Stimulated activated naive CD8-positive, alpha-beta T cell treated with anti-CD3 and anti-CD28 coated beads, Interleukin-15, amount 100 ng/mL, for 72 hours (primary cell): Measurements from ENCODE around the gene VSTM2L.

Experiments used
- ATAC-seq: fragments of 150-1000 bp; cut with Tn5 transposase; 2 replicates; pipeline ENCODE4 v1.10.0; 2021; ENCODE audit warnings: mild to moderate bottlenecking, moderate library complexity
- DNase-seq, 2 donors: peaks; one replicate each; pipeline ENCODE4 v3.0.0; 2021 to 2022
- H3K27ac Mint-ChIP-seq, 2 donors: one replicate each; pipeline ENCODE4 v1.8.0; 2022; ENCODE audit warnings: mild to moderate bottlenecking in 2 of 2, mixed read lengths in 2 of 2, moderate library complexity in 2 of 2
- H3K27me3 Mint-ChIP-seq: one replicate; pipeline ENCODE4 v1.8.0; 2022; ENCODE audit warnings: mixed read lengths
- H3K4me1 Mint-ChIP-seq: one replicate; pipeline ENCODE4 v1.8.0; 2022; ENCODE audit warnings: mild to moderate bottlenecking, mixed read lengths
- H3K4me3 Mint-ChIP-seq, 2 donors: one replicate each; pipeline ENCODE4 v1.8.0; 2022; ENCODE audit warnings: mild to moderate bottlenecking in 2 of 2, mixed read lengths in 2 of 2, moderate library complexity in 1 of 2
- H3K9me3 Mint-ChIP-seq, 2 donors: one replicate each; pipeline ENCODE4 v1.8.0; 2022; ENCODE audit warnings: mixed read lengths in 2 of 2

The VSTM2L gene

DNA sequence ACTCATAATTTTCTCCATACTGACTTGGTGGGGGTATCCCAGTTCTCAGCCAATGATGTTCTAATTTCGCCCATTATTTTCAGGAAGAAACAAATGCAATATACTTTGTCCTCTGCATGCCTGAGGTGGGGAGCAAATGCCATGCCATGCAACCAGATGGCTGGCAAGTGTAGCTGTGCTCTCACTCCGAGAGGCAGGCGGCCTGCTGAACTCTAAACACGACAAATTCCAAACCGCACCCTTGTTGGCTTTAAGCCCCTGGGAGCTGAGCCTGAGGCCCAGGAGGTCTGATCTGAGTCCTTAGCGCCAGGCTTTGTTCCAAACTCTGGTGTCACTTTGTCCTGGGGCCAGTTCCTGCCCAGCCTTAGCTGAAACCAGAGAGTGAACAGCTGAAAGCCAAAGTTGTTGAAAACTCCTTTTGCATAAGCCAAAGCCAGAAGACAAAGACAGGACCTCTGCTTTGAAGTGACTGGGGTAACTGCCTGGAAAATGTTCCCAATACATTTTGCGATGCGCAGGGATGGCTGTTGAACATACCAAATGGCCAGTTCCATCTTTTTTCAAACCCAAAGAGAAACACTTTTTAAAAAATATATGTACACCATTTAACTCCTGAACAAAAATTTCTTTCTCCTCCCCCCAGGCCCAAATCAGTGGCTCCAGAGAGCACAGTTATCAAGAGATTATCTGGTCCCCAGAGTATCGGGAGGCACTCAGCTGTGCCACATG, 84.1 kb downstream of the VSTM2L start:
- no peak overlapping the region for H3K4me3 Mint-ChIP-seq
- no peak for DNase-seq
- H3K4me1 Mint-ChIP-seq: peaks cover 17% of the 10 kb centered on the region
- H3K9me3 Mint-ChIP-seq: no peaks in the 10 kb centered on the region
- ATAC-seq: no peak
- H3K27me3 Mint-ChIP-seq: no peaks in the 10 kb centered on the region
- peak overlapping the region in 1 of 2 donors; percentile 76 for H3K27ac Mint-ChIP-seq

DNA sequence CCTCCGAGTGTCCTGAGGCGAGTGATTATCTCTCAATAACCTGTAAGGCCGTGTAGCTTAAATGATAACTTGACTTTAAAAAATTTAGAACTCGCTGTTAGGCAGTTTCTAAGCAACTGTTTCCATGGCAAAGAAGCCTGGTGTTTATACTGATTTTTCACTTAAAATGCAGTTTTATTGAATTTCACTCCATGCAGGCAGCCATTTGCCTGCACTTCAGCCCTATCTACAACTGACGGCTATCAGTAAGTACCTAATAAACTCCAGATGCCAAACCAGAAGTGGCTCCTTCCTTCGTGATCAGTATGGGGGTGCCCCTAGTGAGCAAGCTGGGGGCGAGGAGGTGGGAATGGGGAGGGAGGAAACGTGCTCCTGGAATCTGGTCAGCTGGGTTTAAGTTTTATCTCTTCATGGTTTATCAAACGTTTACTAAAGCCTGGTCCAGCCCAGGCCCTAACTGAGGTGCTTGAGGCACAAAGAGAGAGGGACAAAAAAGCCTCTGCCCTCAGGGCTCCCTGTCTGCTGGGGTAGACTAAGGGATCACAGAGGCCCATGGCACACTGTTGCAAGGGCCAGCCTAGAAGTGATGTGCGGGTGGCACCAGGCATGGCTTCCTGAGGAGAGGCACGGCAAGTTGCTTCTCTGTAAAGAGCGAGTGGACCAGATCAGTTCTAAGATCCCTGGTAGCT, 84.8 kb downstream of the VSTM2L start:
- H3K4me1 Mint-ChIP-seq: peaks cover 17% of the 10 kb centered on the region
- no peak for ATAC-seq
- no peak for DNase-seq
- H3K4me3 Mint-ChIP-seq: no peak overlapping the region
- peak overlapping the region; percentile 13 to 76 for H3K27ac Mint-ChIP-seq
- H3K9me3 Mint-ChIP-seq: no peaks in the 10 kb centered on the region
- no peaks in the 10 kb centered on the region for H3K27me3 Mint-ChIP-seq

DNA sequence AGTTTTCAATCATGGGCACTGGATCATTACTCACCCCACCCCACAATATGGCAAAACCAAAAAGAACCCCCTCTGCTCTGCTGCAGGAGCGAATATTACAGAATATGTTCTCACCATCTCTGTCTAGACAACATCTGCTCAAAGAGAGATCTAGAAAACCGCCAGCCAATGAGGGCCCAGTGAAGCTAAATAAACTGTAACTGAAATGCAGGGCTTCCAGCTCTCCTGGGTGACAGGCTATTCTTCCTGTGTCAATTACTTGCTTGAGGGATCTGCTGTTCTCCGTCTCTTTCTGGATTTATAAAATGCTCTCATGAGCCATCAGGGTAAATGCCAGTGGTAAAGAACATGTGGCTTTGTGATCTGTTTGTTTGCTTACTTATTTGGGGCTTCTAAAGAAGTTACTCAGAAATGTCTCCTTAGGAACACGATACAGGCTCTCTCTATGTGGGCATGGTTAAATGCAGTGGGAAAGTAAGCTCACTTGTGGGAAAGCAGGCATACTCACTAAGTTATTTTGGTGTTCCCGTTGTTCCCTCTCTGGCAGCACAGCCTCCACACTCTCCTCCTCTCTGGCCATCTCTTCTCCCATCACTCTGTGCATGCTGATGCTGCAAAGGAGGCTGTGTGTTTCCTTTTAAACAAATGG, 85.5 kb downstream of the VSTM2L start:
- Mint-ChIP-seq H3K4me3 (no peak overlapping the region), H3K27ac (peak overlapping the region in 1 of 2 donors; percentile 12)
- no peak for ATAC-seq

DNA sequence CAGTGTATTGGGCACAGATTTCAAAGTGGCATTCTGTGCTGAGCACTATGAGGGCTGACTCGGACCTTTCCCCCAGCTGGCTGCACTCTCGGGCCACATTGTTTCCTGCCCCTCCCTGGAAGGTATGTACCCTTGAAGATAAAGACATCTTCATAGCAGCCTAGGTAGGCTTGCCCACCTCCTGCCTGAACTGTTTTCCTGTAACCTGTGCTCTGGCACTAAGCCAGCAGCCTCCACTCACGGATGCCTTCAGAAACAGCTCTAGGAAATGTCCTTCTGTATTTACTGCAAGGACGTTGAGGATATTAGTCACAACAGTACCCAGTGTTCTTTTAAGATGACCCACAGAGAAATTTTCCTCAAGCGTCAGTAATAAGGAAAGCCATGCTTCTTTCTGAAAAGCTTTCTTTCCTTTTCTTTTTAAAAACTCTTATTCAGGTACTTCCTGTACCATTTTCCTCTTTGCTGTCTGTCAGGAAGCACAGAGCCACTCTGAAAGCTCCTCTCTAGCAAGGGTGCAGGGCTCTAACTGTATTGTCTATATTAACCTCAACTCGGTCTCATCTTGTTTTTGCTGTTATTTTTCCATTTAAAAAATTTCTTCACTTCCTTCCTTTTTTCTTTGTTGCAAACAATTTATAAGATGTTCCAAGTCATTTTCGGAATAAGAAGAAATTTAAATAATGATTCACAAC, 86.8 kb downstream of the VSTM2L start:
- no peaks in the 10 kb centered on the region for H3K27me3 Mint-ChIP-seq
- ATAC-seq (no peak), DNase-seq (no peak)
- H3K27ac Mint-ChIP-seq: peak overlapping the region in 1 of 2 donors; percentile 64
- no peaks in the 10 kb centered on the region for H3K9me3 Mint-ChIP-seq
- peaks cover 17% of the 10 kb centered on the region for H3K4me1 Mint-ChIP-seq
- no peak overlapping the region for H3K4me3 Mint-ChIP-seq

More for the DNA sequence above, 85.5 kb downstream of the VSTM2L start:
- no peaks in the 10 kb centered on the region for H3K27me3 Mint-ChIP-seq
- H3K9me3 Mint-ChIP-seq: no peaks in the 10 kb centered on the region
- peaks cover 17% of the 10 kb centered on the region for H3K4me1 Mint-ChIP-seq
- no peak for DNase-seq

DNA sequence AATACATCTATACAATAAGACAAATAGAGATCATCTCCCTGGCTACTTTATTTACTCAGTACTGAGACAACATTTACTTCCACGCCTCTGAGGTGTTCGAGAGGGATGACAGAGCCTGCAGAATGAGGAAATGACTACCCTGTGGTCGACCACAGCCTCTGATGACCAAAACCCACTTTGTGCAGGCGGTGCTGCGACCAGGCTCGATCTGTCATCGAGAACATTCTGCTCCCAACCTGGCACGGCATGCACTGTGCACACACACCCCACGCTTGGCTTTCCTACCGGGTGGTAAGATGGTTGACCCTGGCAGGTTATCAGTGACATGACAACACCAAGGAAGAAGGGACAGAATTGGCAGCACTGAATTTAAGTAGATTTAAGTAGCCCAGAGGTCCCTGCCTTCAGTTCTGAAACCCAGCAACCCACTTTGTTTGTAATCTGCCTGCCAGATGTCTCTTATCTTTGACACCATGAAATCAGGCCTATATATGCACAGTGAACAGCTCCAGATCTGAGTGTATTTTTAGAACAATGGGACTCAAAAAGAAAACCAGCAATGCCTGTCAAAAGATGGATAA, 87.7 kb downstream of the VSTM2L start:
- Mint-ChIP-seq H3K27ac (peak overlapping the region; percentile 34 to 35), H3K27me3 (no peaks in the 10 kb centered on the region), H3K4me1 (peaks cover 17% of the 10 kb centered on the region), H3K4me3 (peak overlapping the region; percentile 26 to 27), H3K9me3 (no peaks in the 10 kb centered on the region)
- DNase-seq (peak; percentile 59 to 83), ATAC-seq (peak; percentile 98)

DNA sequence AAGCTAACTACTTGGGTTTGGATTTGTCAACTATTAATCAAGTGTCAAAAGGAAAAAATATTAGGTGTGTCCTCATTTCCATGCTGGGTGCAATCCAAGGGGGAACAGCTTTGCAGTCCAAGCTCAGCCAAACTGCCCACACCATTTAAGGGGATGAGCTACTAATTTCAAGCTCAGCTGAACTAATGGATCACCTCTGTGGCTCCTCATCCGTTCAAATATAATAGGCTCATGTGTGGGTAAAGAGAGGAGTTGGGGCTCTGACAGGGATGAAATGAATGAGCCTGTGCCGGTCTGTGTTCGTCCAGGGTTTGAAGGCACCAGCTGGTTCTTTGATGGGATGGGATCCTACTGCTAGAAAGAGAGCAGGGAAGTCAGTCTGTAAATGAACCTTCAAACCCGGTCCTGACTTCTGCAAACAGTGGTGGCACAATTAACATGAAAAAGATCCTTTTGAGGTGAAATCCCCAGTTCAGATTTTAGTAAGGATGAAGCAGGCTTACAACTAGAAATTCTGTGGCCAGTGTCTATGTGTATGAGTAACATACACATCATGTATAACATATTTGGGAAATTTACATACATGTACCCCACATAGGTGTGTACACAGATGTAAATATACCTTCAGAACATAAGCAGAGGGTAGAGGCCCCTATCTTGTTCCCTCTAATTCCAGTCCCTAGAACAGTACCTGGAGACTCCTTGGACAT, 88.4 kb downstream of the VSTM2L start:
- no peak for ATAC-seq

DNA sequence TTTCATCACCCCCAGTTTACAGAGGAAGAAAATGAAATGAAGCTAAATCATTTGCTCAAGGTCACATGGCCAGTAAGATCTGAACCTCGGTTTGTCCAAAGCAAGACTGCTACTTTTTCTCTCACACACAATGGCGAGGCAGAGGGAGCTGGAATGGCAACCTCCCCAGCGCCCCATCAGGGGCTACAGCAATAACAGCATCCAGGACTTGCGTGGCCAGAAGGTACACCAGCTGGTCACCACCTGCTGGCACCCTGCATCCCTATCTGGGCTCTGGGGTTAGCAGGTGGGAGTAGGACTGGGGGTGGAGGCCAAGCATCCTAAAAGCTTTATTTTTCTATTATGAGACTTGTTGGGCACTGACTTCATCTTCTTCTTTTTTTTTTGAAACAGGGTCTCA, 89.0 kb downstream of the VSTM2L start:
- Mint-ChIP-seq H3K27me3 (no peaks in the 10 kb centered on the region), H3K27ac (peak overlapping the region; percentile 31 to 57), H3K4me1 (peaks cover 17% of the 10 kb centered on the region), H3K9me3 (no peaks in the 10 kb centered on the region), H3K4me3 (no peak overlapping the region)
- ATAC-seq (no peak), DNase-seq (no peak)

More for the DNA sequence above, 88.4 kb downstream of the VSTM2L start:
- DNase-seq: no peak
- Mint-ChIP-seq H3K4me3 (peak overlapping the region in 1 of 2 donors; percentile 27), H3K4me1 (peaks cover 17% of the 10 kb centered on the region), H3K9me3 (no peaks in the 10 kb centered on the region), H3K27ac (peak overlapping the region; percentile 35 to 57), H3K27me3 (no peaks in the 10 kb centered on the region)

DNA sequence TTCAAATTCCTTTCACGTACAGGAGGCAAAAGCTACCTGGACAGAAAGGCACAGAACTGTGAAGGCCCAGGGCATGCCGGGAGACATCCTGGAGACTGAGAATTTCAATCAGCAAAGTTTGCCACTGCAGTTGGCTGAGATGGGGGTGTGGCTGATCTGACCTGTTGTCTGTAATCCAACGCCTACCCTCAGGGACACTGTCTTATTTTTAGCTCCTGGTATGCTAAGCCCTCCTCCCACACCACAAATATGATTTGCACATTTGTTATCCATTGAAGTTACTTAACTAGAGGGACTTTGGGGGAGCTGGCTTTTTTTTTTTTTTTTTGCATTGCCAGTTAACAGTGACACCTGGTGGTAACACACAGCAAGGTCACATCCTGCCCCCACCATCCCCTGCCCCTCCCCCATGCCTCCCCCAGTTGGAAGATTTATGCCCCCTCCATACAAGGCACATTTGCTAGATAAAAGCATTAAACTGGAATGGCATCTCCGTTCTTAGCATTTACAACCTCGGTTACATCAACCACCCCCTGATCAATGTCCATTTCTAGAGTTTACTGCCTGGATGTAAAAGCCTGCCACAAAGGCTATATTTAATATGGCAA, 90.0 kb downstream of the VSTM2L start:
- ATAC-seq (no peak), DNase-seq (no peak)
- H3K4me1 Mint-ChIP-seq: peaks cover 17% of the 10 kb centered on the region
- H3K9me3 Mint-ChIP-seq: no peaks in the 10 kb centered on the region
- H3K4me3 Mint-ChIP-seq: no peak overlapping the region
- H3K27ac Mint-ChIP-seq: no peak overlapping the region
- no peaks in the 10 kb centered on the region for H3K27me3 Mint-ChIP-seq

DNA sequence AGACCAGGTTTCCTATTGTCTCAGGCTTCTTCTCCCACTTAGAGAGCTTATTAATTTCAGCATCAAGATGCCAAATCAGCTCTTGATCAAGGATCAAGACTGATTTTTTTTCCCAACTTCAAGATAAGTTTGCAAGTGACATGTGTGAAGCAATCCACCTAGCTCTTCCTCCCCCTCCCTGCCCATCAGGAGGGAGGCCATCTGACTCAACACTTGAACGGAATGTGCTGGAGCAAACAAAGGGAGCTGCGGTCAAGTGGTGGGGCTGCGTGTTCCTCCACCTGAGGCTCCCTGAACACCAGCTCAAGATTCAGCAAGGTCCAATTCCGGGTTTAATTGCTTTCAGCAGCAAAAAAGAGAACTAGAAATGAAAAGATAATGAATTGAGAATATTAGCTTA, 91.6 kb downstream of the VSTM2L start:
- no peak for DNase-seq
- H3K4me3 Mint-ChIP-seq: no peak overlapping the region
- no peak for ATAC-seq
- H3K9me3 Mint-ChIP-seq: no peaks in the 10 kb centered on the region
- no peaks in the 10 kb centered on the region for H3K27me3 Mint-ChIP-seq
- H3K27ac Mint-ChIP-seq: no peak overlapping the region
- peaks cover 17% of the 10 kb centered on the region for H3K4me1 Mint-ChIP-seq
